HG03025 (cell line): ENCODE data around the gene HOXD12.

Source experiments
- ATAC-seq: cut with Tn5 transposase; IDR thresholded peaks from one replicate; pipeline ENCODE4 v1.9.1; 2021; ENCODE audit warnings: mild to moderate bottlenecking, moderate library complexity; ENCODE audit not compliant: unreplicated experiment, low FRiP score

The HOXD12 gene

DNA sequence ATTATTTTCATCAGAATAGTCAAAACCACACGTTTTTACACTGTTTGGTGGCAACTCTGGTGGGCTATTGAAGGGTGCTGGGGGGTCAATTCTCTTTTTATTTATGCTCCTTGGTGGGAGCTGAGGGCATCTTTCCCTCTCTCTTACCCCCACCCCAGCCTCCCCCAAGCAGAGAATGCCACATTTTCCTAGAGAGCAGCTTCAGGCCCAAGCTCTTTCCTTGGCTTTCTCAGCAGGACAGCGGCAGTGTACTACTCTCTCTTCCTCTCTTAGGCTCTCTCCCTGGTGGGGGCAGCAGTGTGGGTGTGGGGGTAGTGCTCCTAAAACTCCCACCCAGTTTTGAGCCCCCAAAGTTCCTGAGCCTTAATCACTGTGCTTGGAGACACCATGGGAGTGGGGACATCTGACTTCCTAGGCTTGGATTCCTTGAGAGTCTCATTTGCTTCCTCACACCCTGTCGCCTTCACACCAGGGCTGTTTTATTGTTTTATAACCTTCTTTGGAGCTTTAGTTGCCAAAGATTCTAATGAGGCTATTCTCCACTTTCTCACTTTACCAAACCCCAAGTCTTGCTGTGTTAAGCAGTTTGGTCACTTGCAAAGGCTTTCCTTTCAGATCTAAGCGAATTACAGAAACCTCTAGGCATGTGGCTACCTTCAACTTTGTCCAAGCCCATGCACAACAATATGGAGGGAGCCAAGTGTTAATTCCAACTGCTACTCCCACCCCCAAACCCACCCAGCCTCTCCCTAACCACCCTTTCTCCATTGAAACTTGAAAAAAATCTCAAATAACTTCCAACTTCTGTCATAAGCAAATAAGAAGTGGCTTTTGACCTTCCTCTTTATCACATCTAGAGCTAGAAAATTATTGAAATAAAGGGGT is 45.7 kb downstream of the HOXD12 start:
- ATAC-seq = no peak

DNA sequence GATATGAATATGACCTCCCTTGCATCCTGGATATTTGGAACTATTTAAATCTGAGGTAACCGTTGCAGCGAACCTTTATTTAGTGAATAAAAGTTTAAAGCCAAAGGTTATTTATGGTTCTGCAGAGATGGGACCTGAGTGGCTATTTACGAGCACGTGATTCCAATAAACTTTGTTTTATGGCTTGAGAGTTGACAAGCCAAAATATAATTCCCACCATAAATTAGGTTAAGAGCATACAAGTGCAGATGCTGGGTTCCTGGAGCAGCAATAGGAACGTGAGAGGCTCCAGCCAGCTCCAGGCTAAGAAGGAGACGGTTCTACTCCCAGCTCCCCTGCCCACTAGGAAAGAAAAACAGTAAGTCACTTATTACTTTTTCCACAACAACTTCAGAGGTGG is 46.5 kb downstream of the HOXD12 start:
- ATAC-seq = no peak

DNA sequence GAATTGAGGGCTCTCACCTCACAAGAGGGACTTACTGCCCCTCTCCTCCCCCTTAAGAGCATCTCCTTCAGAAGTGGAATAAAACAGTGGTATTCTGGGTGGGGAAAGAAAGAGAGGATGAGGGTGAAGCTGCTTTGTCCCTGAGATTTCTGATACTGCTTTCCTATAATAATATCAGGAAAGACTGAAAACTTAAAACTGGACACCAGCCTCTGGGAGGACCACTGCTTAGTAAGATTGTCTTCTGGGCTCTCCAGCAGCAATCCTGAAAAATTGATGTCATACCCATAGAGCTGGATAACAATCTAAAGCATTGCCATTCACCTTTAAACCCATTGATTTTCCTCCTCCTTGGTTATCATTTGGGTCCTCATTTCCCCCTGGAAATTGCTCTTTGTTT is 47.0 kb downstream of the HOXD12 start:
- no peak for ATAC-seq

DNA sequence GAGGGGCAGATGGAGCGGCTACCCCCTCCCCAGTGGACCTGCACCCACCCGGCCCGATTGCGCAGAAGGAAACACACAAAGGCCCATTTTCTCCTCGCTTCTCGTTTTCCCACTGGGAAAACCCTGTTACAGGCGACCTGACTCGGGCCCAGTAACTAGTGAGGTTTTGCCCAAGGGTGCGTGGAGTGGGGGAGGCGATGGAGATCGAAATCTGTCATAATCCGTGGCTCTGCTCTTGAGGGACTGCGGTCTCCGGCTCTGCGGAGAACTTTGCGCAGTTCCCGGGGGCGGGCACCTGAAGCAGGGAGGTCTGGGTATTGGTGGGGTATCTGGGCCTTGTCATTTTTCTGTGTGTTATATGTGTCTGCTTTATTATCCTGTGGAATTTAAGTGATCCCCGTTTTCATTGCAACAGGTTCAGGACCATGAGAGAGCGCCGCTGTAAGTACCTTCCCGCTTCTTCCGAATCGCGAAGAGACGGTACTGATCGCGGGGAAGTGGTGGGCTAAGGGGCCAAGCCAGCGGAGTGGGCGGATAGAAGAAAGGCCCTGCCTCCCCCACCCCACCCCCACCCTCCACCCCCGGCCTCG is 47.7 kb downstream of the HOXD12 start:
- no peak for ATAC-seq

DNA sequence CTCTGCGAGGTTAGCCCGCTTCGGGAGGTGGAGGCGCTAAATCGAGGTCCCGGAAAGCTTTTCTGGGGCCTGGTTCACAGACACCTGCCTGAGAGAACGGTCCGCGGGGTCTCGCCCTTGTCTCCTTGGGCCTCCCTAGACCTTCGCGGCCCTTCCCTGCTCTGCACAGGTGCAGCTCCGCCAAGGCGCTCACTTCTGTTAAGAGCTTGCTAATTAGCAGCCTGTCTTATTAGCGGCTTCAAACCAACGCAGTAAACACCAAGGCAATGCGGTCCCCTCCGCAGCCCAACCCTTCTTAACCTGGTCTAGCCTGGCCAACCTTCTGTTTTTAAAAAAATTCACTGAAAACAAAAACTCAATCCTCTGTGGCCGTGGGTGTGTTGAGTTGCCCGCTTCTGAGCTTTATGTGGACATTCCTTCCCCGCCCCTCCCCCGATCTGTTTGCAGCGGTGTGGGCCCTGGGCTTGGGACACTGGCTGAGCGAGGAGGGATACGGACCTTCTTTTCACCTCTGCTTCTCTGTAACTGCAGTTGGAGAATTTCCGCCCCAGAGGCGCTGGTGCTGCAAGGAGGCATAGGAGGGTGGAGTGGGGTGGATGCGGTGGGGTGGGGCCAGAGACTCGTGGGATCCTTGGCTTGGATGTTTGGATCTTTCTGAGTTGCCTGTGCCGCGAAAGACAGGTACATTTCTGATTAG is 48.4 kb downstream of the HOXD12 start:
- no peak for ATAC-seq

DNA sequence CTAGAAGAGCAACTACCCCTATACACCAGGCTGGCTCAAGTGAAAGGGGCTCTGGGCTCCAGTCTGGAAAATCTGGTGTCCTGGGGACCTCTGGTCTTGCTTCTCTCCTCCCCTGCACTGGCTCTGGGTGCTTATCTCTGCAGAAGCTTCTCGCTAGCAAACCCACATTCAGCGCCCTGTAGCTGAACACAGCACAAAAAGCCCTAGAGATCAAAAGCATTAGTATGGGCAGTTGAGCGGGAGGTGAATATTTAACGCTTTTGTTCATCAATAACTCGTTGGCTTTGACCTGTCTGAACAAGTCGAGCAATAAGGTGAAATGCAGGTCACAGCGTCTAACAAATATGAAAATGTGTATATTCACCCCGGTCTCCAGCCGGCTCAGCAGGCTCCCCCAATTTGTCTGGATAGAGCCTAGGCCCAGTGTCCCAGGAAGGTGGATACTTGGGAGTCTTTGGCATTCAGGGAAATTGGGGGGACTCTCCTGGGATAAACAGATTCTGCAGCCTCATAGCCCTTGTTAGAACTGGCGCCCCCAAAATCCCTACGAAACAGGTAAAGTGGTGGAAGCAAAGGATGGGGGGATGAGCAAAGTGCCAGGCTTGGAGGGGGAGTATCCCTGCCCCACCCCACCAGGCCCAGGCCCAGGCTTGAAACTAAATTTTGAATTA is 49.3 kb downstream of the HOXD12 start:
- no peak for ATAC-seq

DNA sequence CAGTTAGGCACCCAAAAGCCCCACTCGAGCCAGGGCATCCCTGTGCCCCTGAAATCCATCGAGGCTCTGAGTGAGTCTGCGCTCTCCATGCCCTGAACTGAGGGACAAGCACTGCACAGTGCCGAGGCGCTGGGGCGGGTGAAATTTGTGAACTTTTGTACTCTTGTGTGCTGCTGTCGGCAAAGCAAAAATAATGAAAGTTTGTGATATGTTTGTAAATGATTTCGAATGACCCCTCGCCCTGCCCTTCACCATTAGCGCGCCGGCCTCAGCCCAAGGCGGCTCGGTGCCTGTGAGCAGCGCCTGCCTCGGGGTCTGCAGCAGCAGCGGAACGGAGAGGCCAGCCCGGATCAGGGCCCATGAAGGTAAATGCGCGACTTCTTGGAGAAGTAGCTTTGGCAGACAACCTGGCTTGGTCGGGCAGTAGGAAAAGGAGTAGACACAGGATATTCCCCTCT is 49.9 kb downstream of the HOXD12 start:
- ATAC-seq = no peak

DNA sequence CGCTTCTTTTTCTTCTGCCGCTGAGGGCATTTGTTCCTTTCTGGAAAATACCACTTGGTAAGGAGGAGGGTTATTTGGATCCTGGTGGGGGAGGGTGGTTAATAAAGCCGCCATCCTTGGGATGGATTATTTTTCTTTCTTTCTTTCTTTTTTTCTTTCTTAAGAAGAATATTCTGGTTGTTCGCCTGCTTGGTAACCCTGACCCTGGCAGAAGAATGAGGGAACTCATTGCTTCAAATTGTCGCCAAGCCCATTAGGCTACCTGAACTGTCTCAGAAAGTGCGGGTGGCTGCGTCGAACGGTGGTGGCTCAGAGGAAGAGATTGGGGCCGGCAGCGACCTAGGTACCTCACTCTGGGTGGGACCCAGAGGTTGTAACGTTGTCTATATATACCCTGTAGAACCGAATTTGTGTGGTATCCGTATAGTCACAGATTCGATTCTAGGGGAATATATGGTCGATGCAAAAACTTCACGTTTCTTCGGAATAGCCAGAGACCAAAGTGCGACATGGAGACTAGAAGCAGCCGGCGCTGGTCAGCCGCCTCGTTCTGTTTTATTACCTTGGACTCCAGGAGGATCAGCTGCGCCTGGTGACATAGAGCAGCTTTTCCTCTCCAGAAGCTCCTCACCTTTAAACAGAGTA is 50.5 kb downstream of the HOXD12 start:
- ATAC-seq = no peak

DNA sequence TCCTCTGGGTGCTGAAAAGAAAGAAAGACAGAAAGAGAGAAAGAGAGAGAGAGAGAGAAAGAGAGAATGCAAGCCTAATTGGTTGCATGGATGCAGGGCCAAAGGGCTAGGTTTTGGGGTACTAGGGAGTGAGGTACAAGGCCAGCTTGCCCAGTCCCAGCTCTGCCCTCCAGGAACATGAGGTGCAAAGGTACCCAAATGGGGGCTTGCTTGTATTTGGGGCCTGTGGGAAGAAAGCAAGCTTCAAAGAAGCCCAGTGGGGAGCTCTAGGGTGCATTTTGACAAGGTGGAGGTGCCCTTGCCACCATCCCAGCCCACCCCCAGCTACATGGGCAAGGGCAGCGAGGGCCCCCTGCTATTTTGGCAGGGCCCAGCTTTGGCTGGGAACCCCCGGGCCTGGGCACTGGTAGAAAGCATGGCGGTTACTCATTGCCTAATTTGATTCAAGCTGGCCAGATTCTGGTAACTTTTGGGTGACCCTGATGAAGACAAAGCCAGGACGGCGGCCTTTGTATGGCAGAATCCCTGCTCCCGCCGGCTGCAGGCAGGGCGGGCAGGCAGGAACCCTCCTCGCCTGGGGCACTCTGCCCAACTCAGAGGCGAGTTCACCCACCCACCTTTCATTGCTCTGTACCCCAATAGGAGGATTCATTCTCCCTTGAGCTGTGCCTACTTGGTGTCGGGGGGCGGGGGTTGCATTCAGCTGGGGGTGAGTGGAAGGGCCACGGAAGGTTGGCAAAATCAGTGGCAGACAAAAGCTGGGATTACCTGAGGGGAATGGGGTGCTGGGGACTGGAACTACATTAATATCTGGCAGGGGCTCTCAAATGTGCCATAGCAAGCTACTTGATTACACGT is 51.2 kb downstream of the HOXD12 start:
- ATAC-seq = no peak

DNA sequence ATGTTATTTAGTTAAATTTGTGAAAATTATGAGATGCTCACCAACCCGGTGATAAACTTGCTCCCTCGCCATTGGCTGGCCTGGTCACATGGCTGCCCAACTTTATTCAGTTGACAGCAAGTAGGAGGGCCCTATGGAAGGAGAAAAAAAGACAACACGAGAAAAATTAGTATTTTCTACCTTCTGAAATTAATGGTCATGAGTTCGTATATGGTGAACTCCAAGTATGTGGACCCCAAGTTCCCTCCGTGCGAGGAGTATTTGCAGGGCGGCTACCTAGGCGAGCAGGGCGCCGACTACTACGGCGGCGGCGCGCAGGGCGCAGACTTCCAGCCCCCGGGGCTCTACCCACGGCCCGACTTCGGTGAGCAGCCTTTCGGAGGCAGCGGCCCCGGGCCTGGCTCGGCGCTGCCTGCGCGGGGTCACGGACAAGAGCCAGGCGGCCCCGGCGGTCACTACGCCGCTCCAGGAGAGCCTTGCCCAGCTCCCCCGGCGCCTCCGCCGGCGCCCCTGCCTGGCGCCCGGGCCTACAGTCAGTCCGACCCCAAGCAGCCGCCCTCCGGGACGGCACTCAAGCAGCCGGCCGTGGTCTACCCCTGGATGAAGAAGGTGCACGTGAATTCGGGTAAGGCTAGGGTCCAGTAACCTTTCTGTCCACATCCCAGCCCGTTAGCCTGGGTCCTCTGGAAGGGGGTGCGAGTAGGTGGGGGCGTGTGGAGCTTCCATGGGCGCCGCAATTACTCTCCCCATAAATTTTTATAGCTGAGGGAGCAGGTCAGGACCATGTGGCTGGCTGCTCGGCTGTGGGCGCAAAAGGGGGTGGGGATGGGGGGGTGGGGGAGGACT is 52.1 kb downstream of the HOXD12 start, which contains the start of gene HOXD4:
Gene HOXD4 (plus strand): TSS at position 109 of the 846 bp plus-strand sequence. CDS start 84 bp downstream, at position 193.
- ATAC-seq = no peak
